Measurements from ENCODE around the gene FNDC3A. TPM values are rescaled to one million over a fixed set of nuclear protein-coding genes. Genes with fewer than 3 reads are reported as not detected.
"Not testable (repeated sequence)": the region's sequence is repeated elsewhere in the genome, so short reads cannot be mapped to it uniquely, and the experiment has no call there.

FNDC3A gene
- total RNA-seq, 2 donors from 2014 or later: 48.2 to 86.3 TPM

- ATAC-seq (ENCODE audit: insufficient number of reproducible peaks, low FRiP score, low read depth) (no peak), DNase-seq (ENCODE audit: low spot score) (no peak)
- TF ChIP-seq CTCF (IDR thresholded peaks at IDR 0.05): no peak
- Histone ChIP-seq H3K36me3 (no peaks in the 10 kb centered on the region), H3K4me3 (no peak overlapping the region), H3K27me3 (replicated peaks; ENCODE audit: insufficient read depth) (no peaks in the 10 kb centered on the region), H3K4me1 (ENCODE audit: control insufficient read depth in 1 of 2, low read depth in 2 of 2) (peaks cover 2 to 4% of the 10 kb centered on the region in 2 donors), H3K9me3 (no peaks in the 10 kb centered on the region), H3K27ac (no peak overlapping the region)
Observed at GRCh38 chr13:49057176-49057575, 81.5 kb downstream of the FNDC3A start.

- H3K4me1 ChIP-seq (ENCODE audit: control insufficient read depth in 1 of 2, low read depth in 2 of 2): peaks cover 9 to 14% of the 10 kb centered on the region in 2 donors
- DNase-seq (ENCODE audit: low spot score) (no peak), ATAC-seq (ENCODE audit: insufficient number of reproducible peaks, low FRiP score, low read depth) (no peak)
- no peak for TF ChIP-seq CTCF (IDR thresholded peaks at IDR 0.05)
- H3K36me3 ChIP-seq: no peaks in the 10 kb centered on the region
- no peaks in the 10 kb centered on the region for H3K27me3 ChIP-seq (replicated peaks; ENCODE audit: insufficient read depth)
- no peak overlapping the region for H3K27ac ChIP-seq
- no peak overlapping the region for H3K4me3 ChIP-seq
- no peaks in the 10 kb centered on the region for H3K9me3 ChIP-seq
Observed at GRCh38 chr13:49058761-49059160, 83.0 kb downstream of the FNDC3A start.

DNA sequence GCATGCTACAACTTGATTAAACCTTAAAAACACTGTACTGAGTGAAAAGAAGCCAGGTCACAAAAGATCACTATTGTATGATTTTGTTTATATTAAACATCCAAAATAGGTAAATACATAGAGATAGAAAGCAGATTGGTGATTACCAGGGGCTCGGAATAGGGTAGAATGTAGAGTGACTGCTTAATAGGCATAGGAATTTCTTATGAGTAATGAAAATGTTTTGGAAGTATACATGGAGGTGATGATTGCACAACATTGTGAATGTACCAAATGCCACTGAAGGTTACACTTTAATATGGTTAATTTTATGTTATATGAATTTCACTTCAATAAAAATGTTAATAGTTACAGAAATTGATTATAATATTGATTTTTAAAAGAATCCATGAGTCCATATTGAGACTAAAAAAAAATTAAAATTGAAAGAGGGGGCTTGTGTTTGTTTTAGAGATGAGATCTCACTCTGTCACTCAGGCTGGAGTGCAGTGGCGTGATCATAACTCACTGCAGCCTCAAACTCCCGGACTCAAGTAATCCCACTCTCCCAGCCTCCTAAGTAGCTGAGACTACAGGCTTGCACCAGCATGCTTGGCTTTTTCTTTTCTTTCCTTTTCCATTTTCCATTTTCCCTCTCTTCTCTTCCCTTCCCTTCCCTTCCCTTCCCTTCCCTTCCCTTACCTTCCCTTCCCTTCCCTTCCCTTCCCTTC is 85.1 kb downstream of the FNDC3A start:
- Histone ChIP-seq H3K27ac (no peak overlapping the region), H3K36me3 (no peaks in the 10 kb centered on the region), H3K9me3 (no peaks in the 10 kb centered on the region), H3K27me3 (replicated peaks; ENCODE audit: insufficient read depth) (no peaks in the 10 kb centered on the region), H3K4me3 (no peak overlapping the region), H3K4me1 (ENCODE audit: control insufficient read depth in 1 of 2, low read depth in 2 of 2) (peaks cover 9 to 14% of the 10 kb centered on the region in 2 donors)
- no peak for TF ChIP-seq CTCF (IDR thresholded peaks at IDR 0.05)
- ATAC-seq (ENCODE audit: insufficient number of reproducible peaks, low FRiP score, low read depth) (no peak), DNase-seq (ENCODE audit: low spot score) (no peak)

DNA sequence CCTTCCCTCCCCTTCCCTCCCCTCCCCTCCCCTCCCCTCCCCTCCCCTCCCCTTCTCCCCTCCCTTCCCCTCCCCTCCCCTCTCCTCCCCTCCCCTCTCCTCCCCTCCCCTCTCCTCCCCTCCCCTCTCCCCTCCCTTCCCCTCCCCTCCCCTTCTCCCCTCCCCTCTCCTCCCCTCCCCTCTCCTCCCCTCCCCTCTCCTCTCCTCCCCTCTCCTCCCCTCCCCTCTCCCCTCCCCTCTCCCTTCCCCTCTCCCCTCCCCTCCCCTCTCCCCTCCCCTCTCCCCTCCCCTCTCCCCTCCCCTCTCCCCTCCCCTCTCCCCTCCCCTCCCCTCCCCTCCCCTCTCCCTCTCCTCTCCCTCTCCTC is 85.7 kb downstream of the FNDC3A start:
- not testable (repeated sequence) for ATAC-seq (ENCODE audit: insufficient number of reproducible peaks, low FRiP score, low read depth); H3K27ac ChIP-seq; H3K27me3 ChIP-seq (replicated peaks; ENCODE audit: insufficient read depth); DNase-seq (ENCODE audit: low spot score); H3K36me3 ChIP-seq; H3K9me3 ChIP-seq; H3K4me3 ChIP-seq
- H3K4me1 ChIP-seq (ENCODE audit: control insufficient read depth in 1 of 2, low read depth in 2 of 2): peaks cover 7 to 14% of the 10 kb centered on the region in 2 donors

GRCh38 chr13:49062297-49062896 is 86.7 kb downstream of the FNDC3A start:
- H3K9me3 ChIP-seq: no peaks in the 10 kb centered on the region
- no peak overlapping the region for H3K4me3 ChIP-seq
- ATAC-seq (ENCODE audit: insufficient number of reproducible peaks, low FRiP score, low read depth) (no peak), DNase-seq (ENCODE audit: low spot score) (no peak)
- H3K36me3 ChIP-seq: no peaks in the 10 kb centered on the region
- H3K4me1 ChIP-seq (ENCODE audit: control insufficient read depth in 1 of 2, low read depth in 2 of 2): peaks cover 12 to 20% of the 10 kb centered on the region in 2 donors
- no peaks in the 10 kb centered on the region for H3K27me3 ChIP-seq (replicated peaks; ENCODE audit: insufficient read depth)
- no peak for TF ChIP-seq CTCF (IDR thresholded peaks at IDR 0.05)
- H3K27ac ChIP-seq: no peak overlapping the region
